ENCODE results near the gene SLC7A10. TPM values are rescaled to one million over a fixed set of nuclear protein-coding genes. Genes with fewer than 3 reads are reported as not detected.
"Not testable (repeated sequence)": the region's sequence is repeated elsewhere in the genome, so short reads cannot be mapped to it uniquely, and the experiment has no call there.

Gene SLC7A10
- total and polyA plus RNA-seq, 12 donors: 0.31 to 0.70 (median 0.64) TPM; not detected in 7

DNA sequence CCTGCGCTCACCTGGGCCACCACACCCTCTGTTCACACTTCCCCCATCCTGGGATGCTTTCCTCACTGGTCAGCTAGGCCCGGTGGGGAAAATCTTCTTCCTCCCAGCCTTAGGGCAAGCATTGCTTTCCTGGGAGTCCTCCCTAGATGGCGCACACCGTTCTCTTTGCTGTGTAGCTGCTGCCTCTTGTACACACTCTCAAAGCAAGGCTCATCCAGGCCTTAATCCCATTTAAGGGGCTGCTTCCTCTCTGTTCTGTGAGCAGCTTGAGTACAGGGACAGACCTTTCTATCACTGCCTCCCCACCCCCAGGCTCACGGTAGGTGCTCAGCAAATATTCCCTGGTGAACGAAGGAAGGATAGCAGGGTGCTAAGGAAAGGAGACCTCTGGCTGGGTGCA lies 11.1 kb downstream of the SLC7A10 start:
- no peaks in the 10 kb centered on the region for H3K9me3 ChIP-seq
- no peaks in the 10 kb centered on the region for H3K36me3 ChIP-seq
- intact Hi-C loops (cut with DNase I): no loop called here
- TF ChIP-seq, protein P1, sequence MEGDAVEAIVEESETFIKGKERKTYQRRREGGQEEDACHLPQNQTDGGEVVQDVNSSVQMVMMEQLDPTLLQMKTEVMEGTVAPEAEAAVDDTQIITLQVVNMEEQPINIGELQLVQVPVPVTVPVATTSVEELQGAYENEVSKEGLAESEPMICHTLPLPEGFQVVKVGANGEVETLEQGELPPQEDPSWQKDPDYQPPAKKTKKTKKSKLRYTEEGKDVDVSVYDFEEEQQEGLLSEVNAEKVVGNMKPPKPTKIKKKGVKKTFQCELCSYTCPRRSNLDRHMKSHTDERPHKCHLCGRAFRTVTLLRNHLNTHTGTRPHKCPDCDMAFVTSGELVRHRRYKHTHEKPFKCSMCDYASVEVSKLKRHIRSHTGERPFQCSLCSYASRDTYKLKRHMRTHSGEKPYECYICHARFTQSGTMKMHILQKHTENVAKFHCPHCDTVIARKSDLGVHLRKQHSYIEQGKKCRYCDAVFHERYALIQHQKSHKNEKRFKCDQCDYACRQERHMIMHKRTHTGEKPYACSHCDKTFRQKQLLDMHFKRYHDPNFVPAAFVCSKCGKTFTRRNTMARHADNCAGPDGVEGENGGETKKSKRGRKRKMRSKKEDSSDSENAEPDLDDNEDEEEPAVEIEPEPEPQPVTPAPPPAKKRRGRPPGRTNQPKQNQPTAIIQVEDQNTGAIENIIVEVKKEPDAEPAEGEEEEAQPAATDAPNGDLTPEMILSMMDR (IDR thresholded peaks at IDR 0.05): peak in 2 of 9 donors; percentile 4 to 6
- no peak overlapping the region for H3K27ac ChIP-seq
- WGBS, 2 donors: 47 to 49% methylated on average over 6 of the region's 6 CpGs
- ATAC-seq (no peak), DNase-seq (no peak)
- H3K4me3 ChIP-seq: no peak overlapping the region
- peaks cover 0 to 23% (median 11%) of the 10 kb centered on the region in 7 donors for H3K27me3 ChIP-seq
- no peaks in the 10 kb centered on the region for H3K4me1 ChIP-seq

DNA sequence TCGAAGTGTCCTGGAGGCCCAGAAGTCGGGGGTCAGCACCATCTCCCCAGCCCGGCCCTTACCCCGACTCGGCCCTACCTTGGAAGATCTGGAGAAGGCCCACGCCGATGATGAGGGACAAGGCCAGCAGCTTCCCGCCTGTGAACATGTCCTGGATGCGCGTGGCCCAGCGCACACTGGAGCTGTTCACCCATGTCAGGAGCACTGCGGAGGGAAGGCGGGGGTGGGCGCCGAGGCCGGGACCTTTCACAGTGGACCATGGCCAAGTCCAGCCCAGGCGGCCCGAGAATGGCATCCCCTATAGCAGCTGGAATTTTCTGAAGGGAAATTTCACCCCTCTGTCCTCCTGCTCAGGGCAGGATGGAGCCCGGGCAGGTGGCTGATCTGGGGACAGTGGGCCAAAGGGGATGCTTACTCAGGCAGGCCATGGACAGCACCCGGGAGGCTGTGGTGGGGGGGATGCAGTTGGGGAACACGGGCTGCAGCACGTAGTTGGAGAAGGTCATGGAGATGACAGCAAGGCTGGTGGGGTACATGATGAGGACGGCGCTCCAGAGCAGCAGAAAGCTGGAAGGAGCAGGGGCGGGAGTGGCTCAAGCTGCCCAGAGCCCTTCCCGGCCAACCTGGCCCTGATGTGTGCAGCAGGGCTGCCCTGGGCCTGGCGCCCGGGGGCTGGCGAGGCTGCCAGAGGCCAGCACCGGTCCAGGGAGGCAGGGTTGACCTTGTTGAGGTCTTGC lies 13.0 kb downstream of the SLC7A10 start:
- 86 to 87% methylated on average over 30 of the region's 30 CpGs for WGBS, 2 donors

DNA sequence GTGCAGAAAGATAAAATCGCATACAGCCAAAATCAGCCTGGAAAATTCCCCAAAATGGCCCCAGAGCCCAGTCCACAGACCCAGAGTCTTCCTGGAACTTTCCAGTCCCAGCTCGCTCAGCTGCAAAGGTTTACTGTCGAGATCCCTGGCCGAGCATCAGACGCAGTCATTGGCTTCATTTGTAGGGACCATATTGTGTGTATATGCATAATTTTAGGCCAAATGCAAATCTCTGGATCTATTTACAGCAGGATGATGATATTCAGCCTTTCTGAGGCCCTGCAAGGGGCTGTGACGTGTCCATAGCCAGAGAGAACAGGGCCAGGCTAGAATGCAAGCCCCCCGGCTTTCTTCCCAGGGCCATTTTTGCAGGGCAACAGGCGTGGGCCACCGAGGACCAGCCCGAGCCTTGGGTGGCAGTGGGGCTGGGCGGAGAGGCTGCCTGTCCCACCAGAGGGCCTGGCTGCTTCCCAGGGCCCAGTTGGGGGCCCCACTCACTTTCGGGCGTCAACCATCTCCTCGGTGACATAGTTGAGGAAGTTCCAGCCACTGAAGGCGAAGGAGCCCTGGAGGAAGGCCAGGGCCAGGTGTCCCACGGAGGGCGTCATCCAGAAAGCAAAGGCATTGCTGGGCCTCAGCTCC lies 13.7 kb downstream of the SLC7A10 start:
- Histone ChIP-seq H3K9me3 (no peaks in the 10 kb centered on the region), H3K27ac (no peak overlapping the region), H3K36me3 (peaks cover 0 to 6% (median 0%) of the 10 kb centered on the region in 9 donors), H3K4me1 (peaks cover 0 to 7% (median 0%) of the 10 kb centered on the region in 9 donors), H3K4me3 (no peak overlapping the region), H3K27me3 (peaks cover 0 to 10% (median 4%) of the 10 kb centered on the region in 7 donors)
- ATAC-seq (no peak), DNase-seq (no peak)
- intact Hi-C loops (cut with DNase I): no loop called here
- TF ChIP-seq, protein P1 (IDR thresholded peaks at IDR 0.05): no peak
- WGBS, 2 donors: 78 to 79% methylated on average over 17 of the region's 17 CpGs

More for the DNA sequence above, 13.0 kb downstream of the SLC7A10 start:
- ATAC-seq (peak in 1 of 8 donors; percentile 25), DNase-seq (no peak)
- H3K36me3 ChIP-seq: no peaks in the 10 kb centered on the region
- peaks cover 0 to 14% (median 5%) of the 10 kb centered on the region in 7 donors for H3K27me3 ChIP-seq
- intact Hi-C loops (cut with DNase I): no loop called here
- no peak overlapping the region for H3K4me3 ChIP-seq
- H3K27ac ChIP-seq: no peak overlapping the region
- TF ChIP-seq, protein P1 (IDR thresholded peaks at IDR 0.05): no peak
- H3K9me3 ChIP-seq: no peaks in the 10 kb centered on the region
- H3K4me1 ChIP-seq: peaks cover 0 to 7% (median 0%) of the 10 kb centered on the region in 9 donors

DNA sequence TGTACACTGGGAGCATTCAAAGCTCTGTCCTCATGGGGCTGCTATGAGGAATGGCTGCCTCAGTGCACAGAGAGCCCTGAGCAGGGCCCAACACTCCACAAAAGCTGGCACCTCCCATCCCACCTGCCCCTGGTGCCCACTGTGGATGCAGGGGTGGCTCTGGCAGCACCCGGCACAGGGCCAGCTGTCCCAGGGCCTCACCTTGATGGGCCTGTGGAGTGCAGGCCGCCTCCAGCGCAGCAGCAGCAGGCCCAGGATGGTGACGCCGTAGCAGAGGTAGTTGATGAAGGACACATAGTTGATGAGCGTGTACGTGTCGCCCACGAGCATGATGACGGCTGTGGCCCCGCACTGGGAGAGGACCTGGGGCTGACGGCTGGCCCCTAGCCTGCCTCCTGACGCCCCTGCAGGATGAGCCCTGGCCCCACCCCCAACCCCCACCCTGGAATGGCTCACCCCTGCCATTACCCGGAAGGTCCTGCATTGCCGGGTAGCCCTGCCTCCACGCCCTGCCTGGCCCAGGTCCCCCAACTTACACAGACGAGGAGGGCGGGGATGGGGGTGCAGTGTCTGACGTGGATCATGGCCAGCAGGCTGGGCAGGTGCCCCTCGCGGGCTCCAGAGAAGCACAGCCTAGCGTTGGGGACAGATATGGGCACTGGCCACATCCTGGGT lies 15.2 kb downstream of the SLC7A10 start:
- no peak for ATAC-seq
- H3K9me3 ChIP-seq: no peaks in the 10 kb centered on the region
- no peak for DNase-seq
- peaks cover 0 to 20% (median 6%) of the 10 kb centered on the region in 9 donors for H3K36me3 ChIP-seq
- intact Hi-C loops (cut with DNase I): no loop called here
- H3K27ac ChIP-seq: no peak overlapping the region
- 91% methylated on average over 22 of the region's 22 CpGs for WGBS, 2 donors
- no peaks in the 10 kb centered on the region for H3K27me3 ChIP-seq
- TF ChIP-seq, protein P1 (IDR thresholded peaks at IDR 0.05): no peak
- H3K4me3 ChIP-seq: no peak overlapping the region
- peaks cover 0 to 7% (median 0%) of the 10 kb centered on the region in 9 donors for H3K4me1 ChIP-seq

DNA sequence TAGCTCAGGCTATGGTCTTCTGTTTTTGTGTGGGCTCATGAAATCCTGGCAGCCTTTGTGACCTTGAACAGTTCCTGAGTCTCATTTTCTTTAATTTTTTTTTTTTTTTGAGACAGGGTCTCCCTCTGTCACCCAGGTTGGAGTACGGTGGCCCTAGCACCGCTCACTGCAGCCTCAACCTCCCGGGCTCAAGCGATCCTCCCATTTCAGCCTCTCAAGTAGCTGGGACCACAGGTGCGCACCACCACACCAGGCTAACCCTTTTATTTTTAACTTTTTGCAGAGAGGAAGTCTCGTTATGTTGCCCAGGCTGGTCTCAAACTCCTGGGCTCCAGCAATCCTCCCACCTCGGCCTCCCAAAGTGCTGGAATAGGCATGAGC lies 15.8 kb downstream of the SLC7A10 start:
- H3K27me3 ChIP-seq; H3K4me3 ChIP-seq; H3K4me1 ChIP-seq; H3K9me3 ChIP-seq; H3K27ac ChIP-seq; ATAC-seq; intact Hi-C loops (cut with DNase I); DNase-seq: not testable (repeated sequence)
- H3K36me3 ChIP-seq: peaks cover 0 to 26% (median 6%) of the 10 kb centered on the region in 9 donors
- 97 to 99% methylated on average over 7 of the region's 7 CpGs for WGBS, 2 donors

Data from heart right ventricle (tissue), 16 donors.